Mucosa of descending colon (tissue), 3 donors: ENCODE measurements around the gene TESK2. TPM values are rescaled to one million over a fixed set of nuclear protein-coding genes. Genes with fewer than 3 reads are reported as not detected.

Experiments
- ATAC-seq: fragments of 200-7000 bp; cut with Tn5 transposase; one replicate; pipeline ENCODE4 v1.9.1; 2020; ENCODE audit warnings: mild to moderate bottlenecking, moderate library complexity
- DNase-seq, 3 donors: peaks; one replicate each; pipeline ENCODE4 v3.0.0-alpha.2; 2020
- H3K36me3 ChIP-seq: fragments of 200-600 bp; one replicate; pipeline ENCODE4 v1.8.0; 2021; ENCODE audit warnings: low read depth, mild to moderate bottlenecking
- H3K4me1 ChIP-seq: fragments of 200-600 bp; one replicate; pipeline ENCODE4 v1.8.0; 2021; ENCODE audit warnings: low read depth, mild to moderate bottlenecking
- H3K4me3 ChIP-seq: fragments of 200-600 bp; one replicate; pipeline ENCODE4 v1.8.0; 2021; ENCODE audit warnings: mild to moderate bottlenecking
- H3K9me3 ChIP-seq: fragments of 200-600 bp; one replicate; pipeline ENCODE4 v1.8.0; 2021; ENCODE audit warnings: mild to moderate bottlenecking
- intact Hi-C, 2 donors: fragments of 100-400 bp; cut with DNase I in 1 of 2; cut with micrococcal nuclease in 1 of 2; formaldehyde crosslinking; loops; one replicate each; pipeline versions ENCODE4 v1.11.0 to v1.11.1; 2022; cut with DNase I, micrococcal nuclease
- total RNA-seq, 3 donors: library from RNA; stranded (reverse); fragmentation: NEBNext Ultra II Directional in 2 of 3; extraction: Animal tissue kit (Norgen Biotek cat#: 25700) in 2 of 3; gene quantifications; one replicate each; pipeline versions ENCODE4 v1.2.1 to v1.2.4, GENCODE V29; 2021 to 2023
- TF ChIP-seq, protein P1 (sequence below): fragments of 200-600 bp; IDR thresholded peaks from one replicate; pipeline ENCODE4 v1.8.0; 2022; ENCODE audit warnings: antibody characterized with exemption, mild to moderate bottlenecking
- donor health status: DM: no; HTN: no; CAD: no; lungs with moderate emphysema.
- donor health status: DM: no; HTN: no; CAD: no.
- donor health status: DM: no; HTN: yes; CAD: no.

The TESK2 gene
- total RNA-seq, 3 donors from 2014 or later: 10.7 to 19.9 (median 10.8) TPM

DNA sequence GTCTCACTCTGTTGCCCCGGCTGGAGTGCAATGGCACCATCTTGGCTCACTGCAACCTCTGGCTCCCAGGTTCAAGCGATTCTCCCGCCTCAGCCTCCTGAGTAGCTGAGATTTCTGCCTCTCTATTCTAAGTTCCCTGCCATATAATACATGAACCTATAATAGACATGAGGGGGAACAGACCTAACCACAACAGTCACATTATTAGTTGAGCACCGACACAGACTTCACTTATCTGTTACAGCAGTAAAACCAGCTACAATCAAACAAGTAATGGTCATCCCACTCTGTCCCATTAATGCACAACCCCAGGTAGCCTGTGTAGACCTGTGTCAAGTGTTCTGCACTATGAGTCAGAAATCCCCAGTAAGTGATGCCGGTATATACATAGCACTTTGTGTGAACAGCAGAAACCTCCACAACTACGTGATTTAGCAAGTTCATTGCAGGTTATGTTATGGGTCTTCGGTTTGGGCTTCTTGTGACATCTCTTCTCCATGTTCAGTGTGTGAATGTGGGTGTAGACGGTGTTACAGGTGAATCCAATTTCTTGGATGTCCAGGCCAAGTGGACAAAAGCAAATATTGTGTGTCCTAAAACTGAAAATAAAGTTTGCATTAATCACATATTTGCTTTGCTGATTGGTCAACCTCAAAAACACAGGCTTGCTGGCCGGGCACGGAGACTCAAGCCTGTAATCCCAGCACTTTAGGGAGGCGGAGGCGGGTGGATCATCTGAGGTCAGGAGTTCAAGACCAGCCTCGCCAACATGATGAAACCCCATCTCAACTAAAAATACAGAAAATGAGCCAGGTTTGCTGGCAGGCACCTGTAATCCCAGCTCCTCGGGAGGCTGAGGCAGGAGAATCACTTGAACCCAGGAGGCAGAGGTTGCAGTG lies 12.7 kb upstream of the TESK2 start:
- no peaks in the 10 kb centered on the region for H3K9me3 ChIP-seq
- no peak overlapping the region for H3K4me3 ChIP-seq
- H3K4me1 ChIP-seq: peaks cover 13% of the 10 kb centered on the region
- no peak for ATAC-seq
- intact Hi-C loops: no loop called here
- no peaks in the 10 kb centered on the region for H3K36me3 ChIP-seq
- TF ChIP-seq, protein P1, sequence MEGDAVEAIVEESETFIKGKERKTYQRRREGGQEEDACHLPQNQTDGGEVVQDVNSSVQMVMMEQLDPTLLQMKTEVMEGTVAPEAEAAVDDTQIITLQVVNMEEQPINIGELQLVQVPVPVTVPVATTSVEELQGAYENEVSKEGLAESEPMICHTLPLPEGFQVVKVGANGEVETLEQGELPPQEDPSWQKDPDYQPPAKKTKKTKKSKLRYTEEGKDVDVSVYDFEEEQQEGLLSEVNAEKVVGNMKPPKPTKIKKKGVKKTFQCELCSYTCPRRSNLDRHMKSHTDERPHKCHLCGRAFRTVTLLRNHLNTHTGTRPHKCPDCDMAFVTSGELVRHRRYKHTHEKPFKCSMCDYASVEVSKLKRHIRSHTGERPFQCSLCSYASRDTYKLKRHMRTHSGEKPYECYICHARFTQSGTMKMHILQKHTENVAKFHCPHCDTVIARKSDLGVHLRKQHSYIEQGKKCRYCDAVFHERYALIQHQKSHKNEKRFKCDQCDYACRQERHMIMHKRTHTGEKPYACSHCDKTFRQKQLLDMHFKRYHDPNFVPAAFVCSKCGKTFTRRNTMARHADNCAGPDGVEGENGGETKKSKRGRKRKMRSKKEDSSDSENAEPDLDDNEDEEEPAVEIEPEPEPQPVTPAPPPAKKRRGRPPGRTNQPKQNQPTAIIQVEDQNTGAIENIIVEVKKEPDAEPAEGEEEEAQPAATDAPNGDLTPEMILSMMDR: no peak
- DNase-seq: no peak

- ATAC-seq: no peak
- intact Hi-C loops: no loop called here
Observed at GRCh38 chr1:45501505-45501859, 10.5 kb upstream of the TESK2 start.

GRCh38 chr1:45499415-45499769 lies 8.4 kb upstream of the TESK2 start:
- TF ChIP-seq, protein P1: no peak
- ATAC-seq (peak; percentile 2), DNase-seq (no peak)
- H3K9me3 ChIP-seq: no peaks in the 10 kb centered on the region
- intact Hi-C loops: loop anchor here in 1 of 2 donors (5.0 kb wide), 1 partner anchor 147 kb away; no protein-coding TSS in a partner anchor
- H3K36me3 ChIP-seq: no peaks in the 10 kb centered on the region
- H3K4me3 ChIP-seq: peak overlapping the region; percentile 37
- H3K4me1 ChIP-seq: peaks cover 13% of the 10 kb centered on the region

More at GRCh38 chr1:45501505-45501859, 10.5 kb upstream of the TESK2 start:
- peaks cover 13% of the 10 kb centered on the region for H3K4me1 ChIP-seq
- H3K4me3 ChIP-seq: no peak overlapping the region
- no peaks in the 10 kb centered on the region for H3K36me3 ChIP-seq
- no peaks in the 10 kb centered on the region for H3K9me3 ChIP-seq
- no peak for DNase-seq
- TF ChIP-seq, protein P1: no peak

DNA sequence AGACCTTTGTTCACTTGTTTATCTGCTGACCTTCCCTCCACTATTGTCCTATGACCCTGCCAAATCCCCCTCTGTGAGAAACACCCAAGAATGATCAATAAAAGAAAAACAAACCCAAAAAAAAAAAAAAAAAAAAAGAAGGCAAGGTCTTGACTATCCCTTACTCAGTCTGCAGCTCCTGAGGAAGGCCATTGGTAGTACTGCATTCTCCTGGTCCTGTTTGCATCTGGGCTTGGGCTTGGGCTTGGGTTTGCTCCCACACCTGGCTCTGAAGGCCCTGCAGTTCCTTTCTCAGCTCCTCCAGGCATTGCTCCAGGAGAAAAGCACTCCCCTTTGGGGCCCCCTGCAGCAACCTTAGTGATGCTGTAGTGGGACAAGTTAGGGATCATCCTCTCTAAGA lies 7.3 kb upstream of the TESK2 start:
- no peaks in the 10 kb centered on the region for H3K36me3 ChIP-seq
- H3K4me1 ChIP-seq: peaks cover 13% of the 10 kb centered on the region
- no peak overlapping the region for H3K4me3 ChIP-seq
- H3K9me3 ChIP-seq: no peaks in the 10 kb centered on the region
- intact Hi-C loops: loop anchor here in 1 of 2 donors (5.0 kb wide), 1 partner anchor 146 kb away; no protein-coding TSS in a partner anchor
- DNase-seq (no peak), ATAC-seq (no peak)
- TF ChIP-seq, protein P1: no peak

- H3K4me1 ChIP-seq: peaks cover 18% of the 10 kb centered on the region
- TF ChIP-seq, protein P1: no peak
- no peaks in the 10 kb centered on the region for H3K9me3 ChIP-seq
- H3K36me3 ChIP-seq: no peaks in the 10 kb centered on the region
- no peak overlapping the region for H3K4me3 ChIP-seq
- ATAC-seq (no peak), DNase-seq (peak in 1 of 3 donors; percentile 85)
- intact Hi-C loops: no loop called here
Observed at GRCh38 chr1:45493116-45493697, 2.2 kb upstream of the TESK2 start.
